Activated CD4-positive, CD25-positive, alpha-beta regulatory T cell treated with anti-CD3 and anti-CD28 coated beads, Interleukin-2, amount 50 U/mL, for 72 hours (primary cell): Measurements from ENCODE around the gene PROCR.
A peak's percentile ranks its signal among the peaks of the same experiment; 100 is the strongest.
"Not testable (repeated sequence)": the region's sequence is repeated elsewhere in the genome, so short reads cannot be mapped to it uniquely, and the experiment has no call there.

ENCODE experiments used
- DNase-seq: peaks from one replicate; pipeline ENCODE4 v3.0.0; 2021

The PROCR gene

GRCh38 chr20:35193031-35193791 lies 21.3 kb downstream of the PROCR start:
- not testable (repeated sequence) for DNase-seq

- DNase-seq: no peak
Measured at GRCh38 chr20:35196313-35196712, 24.4 kb downstream of the PROCR start.

- no peak for DNase-seq
Measured at GRCh38 chr20:35199740-35200139, 27.9 kb downstream of the PROCR start.

GRCh38 chr20:35200267-35200666 lies 28.4 kb downstream of the PROCR start:
- DNase-seq: no peak

DNA sequence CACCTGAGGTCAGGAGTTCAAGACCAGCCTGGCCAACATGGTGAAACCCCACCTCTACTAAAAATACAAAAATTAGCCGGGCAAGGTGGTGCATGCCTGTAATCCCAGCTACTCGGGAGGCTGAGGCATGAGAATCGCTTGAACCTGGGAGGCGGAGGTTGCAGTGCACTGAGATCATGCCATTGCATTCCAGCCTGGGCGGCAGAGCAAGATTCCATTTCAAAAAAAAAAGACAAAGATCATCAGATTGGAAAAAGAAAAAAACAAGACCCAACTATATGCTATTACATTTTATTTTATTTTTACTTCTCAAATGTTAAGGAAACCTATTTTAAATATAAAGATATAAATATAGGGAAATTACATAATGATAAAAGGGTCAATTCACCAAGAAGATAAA lies 29.6 kb downstream of the PROCR start:
- DNase-seq: not testable (repeated sequence)

GRCh38 chr20:35206802-35207201 lies 34.9 kb downstream of the PROCR start:
- no peak for DNase-seq

- DNase-seq: peak; percentile 74
Measured at GRCh38 chr20:35207950-35208611, 36.2 kb downstream of the PROCR start.

DNA sequence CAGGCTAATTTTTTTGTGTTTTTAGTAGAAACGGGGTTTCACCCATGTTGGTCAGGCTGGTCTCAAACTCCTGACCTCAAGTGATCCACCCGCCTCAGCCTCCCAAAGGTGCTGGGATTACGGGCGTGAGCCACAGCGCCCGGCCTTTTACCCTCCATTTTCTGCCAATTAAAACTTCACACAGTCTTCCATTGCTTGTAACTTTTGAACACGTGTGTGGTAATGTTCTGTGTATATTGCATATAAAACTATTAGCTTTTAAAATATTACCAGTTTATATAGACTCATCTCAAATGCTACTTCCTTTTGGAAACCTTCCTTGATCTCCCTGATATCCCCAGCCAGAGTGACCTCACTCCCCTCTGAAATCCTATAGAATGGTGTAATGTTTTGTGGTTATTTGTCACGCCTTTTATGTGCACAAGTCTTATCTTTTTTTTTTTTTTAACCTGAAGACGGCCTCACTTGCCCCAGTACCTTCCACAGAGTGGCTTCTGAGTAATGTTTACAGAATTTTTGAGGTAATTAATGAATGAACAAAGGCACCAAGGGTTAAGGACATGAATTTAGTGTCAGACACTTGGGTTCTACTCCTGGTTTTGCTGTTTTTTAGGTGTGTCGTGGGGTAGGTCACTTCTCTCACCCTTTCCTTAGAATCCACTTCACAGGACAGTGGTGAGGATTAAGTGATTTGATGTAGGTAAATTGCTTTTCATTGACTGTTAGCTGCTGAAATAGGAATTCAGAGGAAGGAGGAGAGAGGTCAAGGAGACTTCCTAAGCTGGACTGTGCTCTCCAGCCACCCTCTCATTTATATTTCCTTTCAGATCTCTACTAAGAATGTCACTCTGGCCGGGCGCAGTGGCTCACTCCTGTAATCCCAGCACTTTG lies 43.4 kb downstream of the PROCR start:
- DNase-seq: no peak

GRCh38 chr20:35216541-35216940 lies 44.7 kb downstream of the PROCR start:
- DNase-seq: no peak

DNA sequence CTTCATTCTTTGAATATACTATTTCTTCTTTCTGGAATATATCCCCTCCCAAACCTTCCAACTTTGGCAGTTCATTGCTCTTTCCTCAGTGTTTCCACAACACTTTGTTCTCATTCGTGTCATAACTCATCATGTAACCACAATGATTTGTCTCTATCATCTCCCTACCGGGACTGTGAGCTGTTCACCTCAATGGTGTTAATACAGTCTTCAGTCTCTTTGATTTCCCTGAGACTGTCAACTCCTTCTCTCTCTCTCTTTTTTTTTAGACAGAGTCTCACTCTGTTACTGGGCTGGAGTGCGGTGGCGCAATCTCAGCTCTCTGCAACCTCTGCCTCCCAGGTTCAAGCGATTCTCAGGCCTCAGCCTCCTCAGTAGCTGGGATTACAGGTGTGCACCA lies 52.1 kb downstream of the PROCR start:
- DNase-seq: no peak

- no peak for DNase-seq
Measured at GRCh38 chr20:35224536-35224935, 52.7 kb downstream of the PROCR start.

GRCh38 chr20:35225319-35226125 lies 53.6 kb downstream of the PROCR start:
- no peak for DNase-seq

- no peak for DNase-seq
Measured at GRCh38 chr20:35226126-35226883, 54.4 kb downstream of the PROCR start, which contains the start of gene MMP24. TSS of gene MMP24 (plus strand) at chr20:35226690. CDS start at chr20:35226739, 49 bp downstream.
